AML-193 (cell line): ENCODE measurements around the gene RAD17.
"Not testable (repeated sequence)": the region's sequence is repeated elsewhere in the genome, so short reads cannot be mapped to it uniquely, and the experiment has no call there.

Experiments used
- DNase-seq, 2 experiments: peaks; one replicate each; lab custom pipeline; 2025; lab: John Stamatoyannopoulos, UW

Gene RAD17, protein sequence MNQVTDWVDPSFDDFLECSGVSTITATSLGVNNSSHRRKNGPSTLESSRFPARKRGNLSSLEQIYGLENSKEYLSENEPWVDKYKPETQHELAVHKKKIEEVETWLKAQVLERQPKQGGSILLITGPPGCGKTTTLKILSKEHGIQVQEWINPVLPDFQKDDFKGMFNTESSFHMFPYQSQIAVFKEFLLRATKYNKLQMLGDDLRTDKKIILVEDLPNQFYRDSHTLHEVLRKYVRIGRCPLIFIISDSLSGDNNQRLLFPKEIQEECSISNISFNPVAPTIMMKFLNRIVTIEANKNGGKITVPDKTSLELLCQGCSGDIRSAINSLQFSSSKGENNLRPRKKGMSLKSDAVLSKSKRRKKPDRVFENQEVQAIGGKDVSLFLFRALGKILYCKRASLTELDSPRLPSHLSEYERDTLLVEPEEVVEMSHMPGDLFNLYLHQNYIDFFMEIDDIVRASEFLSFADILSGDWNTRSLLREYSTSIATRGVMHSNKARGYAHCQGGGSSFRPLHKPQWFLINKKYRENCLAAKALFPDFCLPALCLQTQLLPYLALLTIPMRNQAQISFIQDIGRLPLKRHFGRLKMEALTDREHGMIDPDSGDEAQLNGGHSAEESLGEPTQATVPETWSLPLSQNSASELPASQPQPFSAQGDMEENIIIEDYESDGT

DNA sequence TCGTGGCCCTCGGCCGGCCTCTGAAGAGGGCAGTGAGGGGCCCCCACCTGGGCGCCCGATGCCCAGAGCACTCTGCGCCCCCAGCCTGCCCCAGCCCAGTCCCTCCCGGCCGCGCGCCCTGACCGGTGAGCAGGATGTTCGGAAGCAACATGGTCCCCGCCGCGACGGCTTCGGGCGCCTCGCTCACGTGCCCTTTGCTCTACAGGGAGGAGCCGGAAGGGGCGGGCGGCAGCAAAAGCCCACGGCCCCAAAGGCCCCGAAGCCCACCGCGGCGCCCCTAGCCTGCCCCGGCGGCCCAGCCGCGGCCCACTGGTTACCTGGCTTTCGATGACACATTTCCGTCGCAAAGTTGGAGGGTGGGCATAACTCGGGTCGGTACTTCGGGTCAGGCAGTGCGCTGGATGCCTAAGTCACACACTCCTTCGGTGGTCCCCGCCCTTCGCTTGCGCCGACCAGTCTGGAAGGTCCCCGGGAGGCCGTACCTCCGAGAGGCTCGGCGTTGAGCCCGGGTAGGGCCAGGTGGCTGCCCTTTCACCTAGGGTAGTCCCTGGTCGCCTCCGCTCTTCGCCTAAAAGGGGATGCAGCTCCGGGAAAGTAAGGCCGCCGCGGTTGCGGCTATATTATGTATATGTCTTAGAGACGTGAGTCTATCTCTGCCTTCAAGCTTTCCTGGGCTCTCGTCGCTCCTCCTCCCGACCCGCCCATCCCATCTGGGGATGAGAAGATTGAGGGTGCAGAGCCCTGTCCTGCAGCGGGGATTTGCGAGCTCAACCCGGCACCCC, at the start of gene RAD17, which contains the start of the genes AK6 and TAF9:
Gene RAD17, plus strand, starts transcription at position 479 of the 782 bp plus-strand sequence. CDS start 2,391 bp downstream, outside the sequence.
Gene AK6, minus strand, starts transcription at position 181 of the 782 bp plus-strand sequence. Its CDS starts 30 bp downstream, at position 151.
Gene TAF9, minus strand, starts transcription at position 181 of the 782 bp plus-strand sequence. CDS start 3,783 bp downstream, outside the sequence.
- DNase-seq, result peak; percentile 83 to 88

DNA sequence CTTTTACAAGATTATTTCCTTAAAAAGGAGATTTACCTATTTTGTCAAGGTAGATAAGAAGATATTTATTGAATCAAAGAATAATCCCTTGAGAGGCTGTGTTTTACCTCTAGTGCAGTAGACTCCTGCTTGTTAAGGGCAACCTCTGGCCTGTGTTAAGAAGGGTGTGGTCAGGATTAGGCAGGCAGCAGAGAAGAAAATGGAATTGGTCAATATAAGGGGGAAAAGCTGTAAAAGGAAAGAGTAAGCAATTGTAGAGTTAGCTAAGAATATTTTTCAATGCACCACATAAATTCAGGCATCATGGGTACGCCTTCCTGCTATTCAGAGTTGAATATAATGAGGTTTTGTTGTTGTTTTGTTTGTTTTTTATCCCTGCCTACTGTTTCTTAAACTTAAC, 43.3 kb upstream of the RAD17 start:
- no peak for DNase-seq

DNA sequence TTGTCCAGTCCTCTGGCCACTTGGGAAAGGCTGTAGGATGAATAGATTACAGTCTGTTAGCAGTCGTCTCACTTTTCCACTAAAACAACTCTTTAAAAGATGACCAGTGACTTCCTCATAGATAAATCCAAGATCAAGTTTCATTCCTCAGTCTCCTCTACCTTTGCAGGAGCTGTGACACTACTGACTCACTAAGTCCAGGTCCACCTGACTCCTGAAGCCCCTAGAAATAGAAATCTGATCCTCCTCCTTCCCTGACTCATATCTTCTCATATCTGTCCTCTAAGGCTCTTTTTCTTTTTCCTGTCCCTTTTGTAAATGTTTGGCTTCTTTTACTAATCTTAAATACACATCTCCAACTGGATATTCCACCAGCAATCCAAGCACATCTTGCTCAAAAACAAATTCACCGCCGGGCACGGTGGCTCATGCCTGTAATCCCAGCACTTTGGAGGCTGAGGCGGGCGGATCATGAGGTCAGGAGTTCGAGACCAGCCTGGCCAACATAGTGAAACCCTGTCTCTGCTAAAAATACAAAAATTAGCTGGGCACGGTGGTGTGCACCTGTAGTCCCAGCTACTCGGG, 39.6 kb upstream of the RAD17 start:
- no peak for DNase-seq

DNA sequence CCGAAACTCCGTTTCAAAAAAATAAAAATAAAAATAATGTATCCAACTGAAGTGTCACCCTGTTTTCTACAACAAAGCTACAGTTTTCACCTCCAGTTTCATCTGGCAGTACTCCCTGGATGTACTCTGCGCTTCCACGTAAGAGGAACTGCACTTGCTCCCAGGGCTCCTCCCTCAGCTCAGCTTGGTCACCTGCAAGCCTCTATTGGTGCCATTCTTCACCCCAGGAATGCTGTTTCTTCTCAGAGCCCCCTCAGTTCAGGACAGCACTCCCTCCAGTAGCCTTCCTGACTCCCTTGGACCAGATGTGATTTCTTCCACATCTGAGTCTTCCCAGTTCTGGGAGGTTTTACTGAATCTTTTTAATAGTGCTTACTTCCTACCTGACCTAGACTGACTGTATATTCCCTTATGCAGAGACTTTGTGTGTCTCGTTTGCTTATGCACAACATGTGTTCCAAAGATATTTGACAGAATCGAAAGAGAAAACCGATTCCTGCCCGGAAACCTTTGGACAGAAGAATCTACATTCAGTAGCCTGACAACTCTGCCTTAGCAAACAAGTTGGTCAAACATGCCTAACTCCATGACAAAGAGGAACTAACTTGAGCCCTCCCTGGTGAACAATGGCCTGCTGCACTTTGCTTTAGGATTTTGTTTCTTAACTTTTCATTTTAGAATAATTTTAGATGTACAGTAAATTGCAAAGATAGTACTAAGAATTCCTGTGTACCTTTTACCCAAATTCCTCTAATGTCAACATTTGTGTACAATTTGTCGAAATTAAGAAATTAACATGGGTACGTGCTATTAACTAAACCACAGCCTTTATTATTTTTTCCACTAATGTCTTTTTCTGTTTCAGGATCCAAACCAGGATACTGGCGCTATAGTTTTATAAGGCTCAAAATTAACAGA, 37.8 kb upstream of the RAD17 start:
- peak; percentile 40 to 56 for DNase-seq

DNA sequence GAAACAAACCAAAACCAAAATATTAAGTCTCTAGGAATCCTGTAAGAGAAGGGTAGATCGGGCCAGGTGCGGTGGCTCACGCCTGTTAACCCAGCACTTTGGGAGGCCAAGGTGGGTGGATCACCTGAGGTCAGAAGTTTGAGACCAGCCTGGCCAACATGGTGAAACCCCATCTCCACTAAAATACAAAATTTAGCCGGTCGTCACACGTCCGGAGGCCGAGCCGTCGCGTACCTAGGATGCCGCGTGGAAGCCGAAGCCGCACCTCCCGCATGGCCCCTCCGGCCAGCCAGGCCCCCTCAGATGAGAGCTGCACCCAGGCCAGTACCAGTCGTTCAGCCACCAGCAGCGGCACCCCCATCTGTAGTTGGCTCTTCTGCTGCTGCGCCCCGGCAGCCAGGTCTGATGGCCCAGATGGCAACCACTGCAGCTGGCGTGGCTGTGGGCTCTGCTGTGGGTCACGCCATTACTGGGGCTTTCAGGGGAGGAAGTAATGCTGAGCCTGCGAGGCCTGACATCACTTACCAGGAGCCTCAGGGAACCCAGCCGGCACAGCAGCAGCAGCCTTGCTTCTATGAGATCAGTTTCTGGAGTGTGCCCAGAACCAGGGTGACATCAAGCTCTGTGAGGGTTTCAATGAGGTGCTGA, 35.8 kb upstream of the RAD17 start:
- not testable (repeated sequence) for DNase-seq

DNA sequence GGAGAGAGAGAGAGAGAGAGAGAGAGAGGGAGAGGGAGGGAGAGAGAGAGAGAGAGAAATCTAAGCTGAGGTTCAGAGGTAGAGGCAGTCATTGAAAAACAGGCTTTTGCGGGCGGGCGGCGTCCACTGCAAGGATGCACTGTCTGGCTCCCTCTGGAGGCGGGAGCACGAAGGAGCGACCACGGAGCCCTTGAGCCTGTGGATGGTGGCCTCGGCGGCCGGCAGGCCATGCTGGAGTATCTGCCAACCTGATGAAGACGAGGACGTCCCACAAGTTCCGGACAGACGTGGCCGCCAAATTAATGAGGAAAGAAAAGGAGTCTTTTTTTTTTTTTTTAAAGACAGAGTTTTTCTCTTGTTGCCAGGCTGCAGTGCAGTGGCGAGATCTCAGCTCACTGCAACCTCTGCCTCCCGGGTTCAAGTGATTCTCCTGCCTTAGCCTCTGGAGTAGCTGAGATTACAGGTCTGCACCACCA, 34.8 kb upstream of the RAD17 start:
- peak; percentile 77 to 85 for DNase-seq

DNA sequence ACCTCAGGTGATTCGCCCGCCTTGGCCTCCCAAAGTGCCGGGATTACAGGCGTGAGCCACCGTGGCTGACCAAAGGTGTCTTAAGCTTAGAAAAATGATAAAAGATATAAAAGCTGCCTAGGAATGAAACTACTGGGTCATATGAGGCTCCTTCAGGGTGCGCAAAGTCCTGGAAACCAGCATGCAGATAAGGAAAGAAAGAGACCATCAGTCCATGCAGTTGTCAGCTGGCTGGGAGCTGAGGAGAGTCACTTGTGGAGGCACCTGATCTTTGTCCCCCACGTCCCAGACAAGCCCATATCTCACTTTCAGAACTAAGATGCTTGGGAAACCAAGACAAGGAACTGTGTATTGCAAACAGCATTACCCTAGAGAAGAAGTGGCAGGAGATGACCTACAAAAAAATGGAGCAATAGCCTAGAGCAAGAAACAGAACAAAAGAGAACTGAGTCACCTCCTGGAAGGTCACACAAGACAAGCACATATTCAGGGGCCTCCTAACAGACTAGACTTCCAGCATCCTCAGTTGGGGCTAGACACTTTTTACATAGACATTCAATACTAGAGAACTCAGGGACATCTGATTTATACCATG, 34.2 kb upstream of the RAD17 start:
- peak; percentile 60 to 62 for DNase-seq

DNA sequence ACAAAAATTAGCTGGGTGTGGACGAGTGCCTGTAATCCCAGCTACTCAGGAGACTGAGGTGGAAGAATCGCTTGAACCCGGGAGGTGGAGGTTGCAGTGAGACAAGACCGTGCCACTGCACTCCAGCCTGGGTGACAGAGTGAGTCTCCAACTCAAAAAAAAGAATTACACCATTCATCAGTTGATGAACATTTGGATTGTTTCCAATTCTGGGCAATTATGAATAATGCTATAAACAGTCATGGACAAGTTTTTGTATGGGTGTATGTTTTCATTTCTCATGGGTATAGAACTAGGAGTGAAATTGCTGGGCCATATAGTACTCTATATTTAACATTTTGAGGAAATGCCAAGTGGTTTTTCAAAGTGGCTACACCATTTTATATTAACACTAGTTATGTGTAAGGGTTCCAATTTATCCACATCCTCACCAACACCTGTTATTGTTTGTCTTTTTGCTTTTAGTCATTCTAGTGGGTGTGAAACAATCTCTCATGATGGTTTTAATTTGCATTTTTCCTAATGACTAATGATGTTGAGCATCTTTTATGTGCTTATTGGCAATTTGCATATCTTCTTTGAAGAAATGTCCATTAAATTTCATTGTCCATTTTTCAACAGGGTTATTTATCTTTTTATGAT, 28.0 kb upstream of the RAD17 start:
- DNase-seq, result no peak

DNA sequence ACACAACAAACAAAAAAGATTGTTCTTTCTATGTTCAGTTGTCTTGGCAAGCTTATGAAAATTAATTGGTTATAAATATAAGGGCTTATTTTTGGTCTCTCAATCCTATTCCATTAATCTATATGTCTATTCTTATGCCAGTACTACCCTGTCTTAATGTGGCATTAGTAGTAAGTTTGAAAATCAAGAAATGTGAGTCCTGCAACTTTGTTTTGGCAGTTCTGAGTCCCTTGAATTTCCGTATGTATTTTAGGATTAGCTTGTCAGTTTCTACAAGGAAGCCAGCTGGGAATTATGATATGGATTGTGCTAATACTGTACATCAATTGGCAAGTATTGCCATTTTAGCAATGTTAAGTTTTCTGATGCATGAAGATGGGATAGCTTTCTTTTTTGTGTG, 26.5 kb upstream of the RAD17 start:
- DNase-seq, result no peak

DNA sequence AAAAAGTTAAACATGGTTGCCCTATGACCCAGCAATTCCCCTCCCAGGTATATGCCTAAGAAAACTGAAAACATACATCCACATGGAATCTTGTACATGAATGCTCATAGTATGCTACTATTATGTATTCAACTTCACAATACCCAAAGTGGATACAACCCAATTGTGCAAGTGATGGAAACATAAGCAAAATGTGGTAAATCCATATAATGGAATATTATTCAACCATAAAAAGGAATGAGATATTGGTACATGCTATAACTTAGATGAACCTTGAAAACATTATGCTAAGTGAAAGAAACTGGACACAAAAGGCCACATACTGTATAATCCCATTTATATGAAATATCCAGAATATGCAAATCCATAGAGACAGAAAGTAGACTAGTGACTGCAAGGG, 19.0 kb upstream of the RAD17 start:
- DNase-seq, result no peak

DNA sequence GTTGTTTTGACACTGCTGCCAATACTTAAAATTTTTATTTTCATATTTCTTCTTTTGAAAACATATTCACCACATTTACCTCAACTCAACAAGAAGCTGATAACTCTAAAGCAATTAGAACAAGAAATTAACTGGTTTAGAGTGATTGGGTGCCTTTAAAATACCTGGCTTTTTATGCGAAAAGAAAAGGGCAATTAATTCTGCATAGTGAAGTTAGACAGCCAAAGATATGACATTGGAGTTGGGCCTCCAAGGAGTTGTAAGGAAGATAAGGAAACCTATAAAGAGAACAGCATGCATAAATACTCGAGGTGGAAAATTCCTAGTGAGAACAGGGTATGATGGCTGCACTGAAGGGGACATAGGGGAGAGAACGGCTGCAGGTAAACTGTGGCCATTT, 9.9 kb upstream of the RAD17 start:
- no peak for DNase-seq

DNA sequence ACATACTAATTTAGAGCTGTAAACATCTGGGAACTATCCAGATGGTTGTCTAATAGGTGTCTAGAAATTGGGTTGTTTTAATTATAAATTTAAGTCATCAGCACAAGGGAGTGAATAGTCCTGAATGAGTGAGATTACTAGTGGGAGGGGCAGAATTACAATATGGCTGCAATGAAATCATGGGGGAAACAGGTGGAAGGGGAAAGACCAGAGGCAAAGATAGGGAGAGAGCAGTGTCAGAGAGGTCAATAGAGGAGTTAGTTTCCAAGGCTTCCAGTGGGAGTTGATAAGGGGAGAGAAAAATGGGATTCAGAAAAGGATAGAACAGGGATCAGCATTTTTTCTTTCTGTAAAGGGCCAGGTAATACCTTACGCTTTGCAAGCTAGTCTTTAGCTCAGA, 9.2 kb upstream of the RAD17 start:
- no peak for DNase-seq

DNA sequence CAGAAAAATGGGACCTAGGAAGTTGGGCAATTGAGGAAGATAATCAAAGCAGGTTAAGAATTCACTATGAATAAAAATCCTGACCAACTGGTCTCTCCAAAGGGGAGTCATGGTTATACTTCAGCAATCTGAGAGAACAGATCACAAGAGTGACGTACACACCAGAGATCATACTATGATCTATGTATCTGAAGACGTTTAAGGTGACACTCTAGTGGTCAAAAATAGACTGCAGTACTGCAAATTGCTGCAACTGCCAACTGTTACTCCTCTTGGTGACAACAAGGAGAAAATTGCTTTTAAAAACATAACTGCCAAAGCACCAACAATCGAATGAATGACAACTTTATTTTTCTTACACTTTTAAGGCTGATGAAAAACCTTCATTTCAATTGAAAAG, 5.2 kb upstream of the RAD17 start:
- DNase-seq, result peak; percentile 27 to 64

DNA sequence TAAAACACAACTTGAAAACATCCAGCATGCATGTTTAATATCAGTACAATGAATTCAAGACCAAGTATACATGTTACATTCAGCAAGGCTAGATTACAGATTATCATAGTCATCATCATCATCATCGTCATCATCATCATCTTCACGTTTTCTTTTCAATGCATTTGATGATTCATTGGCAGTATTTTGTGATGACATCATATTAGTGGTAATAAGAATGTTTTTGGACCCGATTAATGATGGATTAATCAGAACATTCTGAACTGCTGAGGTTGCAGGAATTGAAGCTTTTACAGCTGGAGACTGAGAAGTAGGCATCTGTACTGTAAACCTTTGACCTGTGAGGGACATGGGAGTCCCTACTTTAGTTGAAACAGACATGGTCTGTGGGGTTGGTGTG, 4.8 kb upstream of the RAD17 start:
- no peak for DNase-seq

DNA sequence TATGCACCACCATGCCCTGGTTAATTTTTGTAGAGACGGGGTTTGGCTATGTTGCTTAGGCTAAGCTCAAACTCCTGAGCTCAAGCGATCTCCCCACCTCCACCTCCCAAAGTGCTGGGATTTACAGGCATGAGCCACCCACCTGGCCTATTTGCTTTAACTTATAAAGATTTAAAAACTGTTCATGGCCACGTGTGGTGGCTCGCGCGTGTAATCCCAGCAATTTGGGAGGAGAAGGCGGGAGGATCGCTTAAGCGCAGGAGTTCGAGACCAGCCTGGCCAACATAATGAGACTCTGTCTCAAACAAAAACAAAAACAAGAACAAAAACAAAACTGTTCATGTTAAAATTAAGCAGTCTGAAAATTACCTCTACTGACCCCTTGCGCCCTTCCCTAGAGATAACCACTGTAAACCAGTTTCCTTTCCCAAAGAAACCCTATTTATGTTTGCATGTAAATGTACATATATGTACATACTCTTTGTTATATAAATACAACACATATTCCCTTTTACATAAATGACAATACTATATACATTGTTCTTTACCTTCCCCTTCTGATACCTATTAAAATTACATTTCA, 1.8 kb upstream of the RAD17 start:
- DNase-seq, result peak; percentile 12 to 17

DNA sequence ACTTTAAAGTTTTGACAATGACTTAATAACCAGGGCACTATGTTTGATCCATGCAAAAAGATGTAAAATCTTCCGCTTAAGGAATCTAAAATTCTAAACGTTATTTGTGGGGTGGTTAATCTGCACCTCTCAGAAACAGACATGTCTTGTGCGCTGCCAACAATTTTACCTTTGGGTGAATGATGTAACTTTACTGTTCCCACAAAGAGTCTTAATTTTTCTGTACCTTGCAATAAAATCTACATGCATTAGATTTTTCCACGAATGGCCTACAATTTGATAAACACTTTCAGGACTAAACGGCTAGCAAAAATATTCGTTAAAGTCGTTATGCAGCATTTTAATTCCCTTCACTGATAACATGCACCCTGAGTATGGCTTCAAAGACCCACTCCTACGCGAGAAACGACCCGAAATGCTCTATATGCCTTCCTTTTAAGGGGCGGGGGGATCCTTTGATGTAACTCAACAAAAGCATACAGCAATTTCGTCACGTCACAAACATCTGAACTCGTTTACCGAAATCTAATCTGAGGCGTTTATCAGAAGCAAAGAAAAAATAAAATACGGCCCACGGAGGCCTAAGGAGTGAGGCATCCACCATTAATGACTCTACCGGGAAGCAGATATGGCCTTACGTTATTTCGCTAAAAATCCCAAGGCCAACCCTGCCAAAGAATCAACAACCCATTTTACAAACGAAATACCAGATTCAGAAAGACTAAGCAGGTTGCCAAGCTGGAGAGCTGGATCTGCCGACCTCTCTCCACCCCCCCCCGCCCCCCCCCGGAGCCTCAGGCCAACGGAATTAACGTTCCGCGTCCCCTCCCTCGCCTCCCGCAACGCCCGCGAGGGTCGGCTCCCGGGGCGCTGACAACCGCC, 919 bp upstream of the RAD17 start:
- DNase-seq, result peak in 1 of 2 experiments; percentile 38

DNA sequence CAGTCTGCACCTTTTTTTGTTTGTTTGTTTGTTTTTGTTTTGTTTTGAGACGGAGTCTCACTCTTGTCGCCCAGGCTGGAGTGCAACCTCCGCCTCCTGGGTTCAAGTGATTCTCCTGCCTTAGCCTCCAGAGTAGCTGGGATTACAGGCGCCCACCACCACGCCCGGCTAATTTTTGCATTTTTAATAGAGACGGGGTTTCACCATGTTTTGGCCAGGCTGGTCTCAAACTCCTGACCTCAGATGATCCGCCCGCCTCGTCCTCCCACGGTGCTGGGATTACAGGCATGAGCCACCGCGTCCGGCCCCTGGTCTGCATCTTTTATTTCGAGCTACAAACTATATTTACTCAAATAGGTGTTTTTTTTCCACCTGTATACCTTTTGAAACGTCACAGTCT, 717 bp downstream of the RAD17 start:
- not testable (repeated sequence) for DNase-seq

DNA sequence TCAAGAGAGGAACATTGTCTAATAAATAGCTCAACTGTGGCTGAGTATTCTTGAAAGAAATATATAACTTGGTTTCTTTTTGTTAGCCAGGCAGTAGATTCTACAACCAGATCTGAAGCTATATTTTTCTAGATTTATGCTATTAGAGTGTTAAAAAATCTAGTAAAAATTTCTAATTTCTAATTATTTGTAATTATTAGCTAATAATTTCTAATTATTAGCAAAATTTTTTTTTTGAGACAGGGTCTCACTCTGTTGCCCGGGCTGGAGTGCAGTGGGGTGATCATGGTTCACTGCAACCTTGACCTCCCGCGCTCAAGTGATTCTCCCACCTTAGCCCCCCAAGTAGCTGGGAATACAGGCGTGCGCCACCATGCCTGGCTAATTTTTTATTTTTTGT, 2.8 kb downstream of the RAD17 start:
- no peak for DNase-seq
